Astrocyte (in vitro differentiated cells and primary cell): ENCODE data around the gene DLGAP4. TPM values are rescaled to one million over a fixed set of nuclear protein-coding genes. Genes with fewer than 3 reads are reported as not detected.

ENCODE experiments used
- DNase-seq: peaks from one replicate; pipeline ENCODE4 v3.0.0-alpha.2; 2010; ENCODE audit warnings: low read depth
- FAIRE-seq: peaks from 2 replicates; lab custom pipeline; 2011; peaks lifted over from hg19 to GRCh38; lab: Jason Lieb, UNC
- H2AFZ ChIP-seq: 2 replicates; pipeline ENCODE4 v1.6.0; 2012; ENCODE audit warnings: low read depth, low read length, inconsistent platforms
- H3K27ac ChIP-seq: 2 replicates; pipeline ENCODE4 v1.5.1; 2011; ENCODE audit warnings: low read depth, low read length, inconsistent platforms
- H3K27me3 ChIP-seq: 2 replicates; pipeline ENCODE4 v1.6.0; 2011; ENCODE audit warnings: low read length, inconsistent platforms; ENCODE audit not compliant: insufficient read depth
- H3K36me3 ChIP-seq: 2 replicates; pipeline ENCODE4 v1.5.1; 2011; ENCODE audit warnings: low read length, inconsistent platforms; ENCODE audit not compliant: insufficient read depth
- H3K4me1 ChIP-seq: 2 replicates; pipeline ENCODE4 v1.5.1; 2011; ENCODE audit warnings: low read length, inconsistent platforms; ENCODE audit not compliant: insufficient read depth
- H3K4me2 ChIP-seq: 2 replicates; pipeline ENCODE4 v1.6.0; 2012; ENCODE audit warnings: low read length, inconsistent platforms
- H3K4me3 ChIP-seq: 2 replicates; pipeline ENCODE4 v1.5.1; 2011; ENCODE audit warnings: low read depth, mild to moderate bottlenecking, low read length, inconsistent platforms; ENCODE audit not compliant: insufficient read depth
- H3K79me2 ChIP-seq: 2 replicates; pipeline ENCODE4 v1.6.0; 2012; ENCODE audit warnings: mild to moderate bottlenecking, low read length, inconsistent platforms; ENCODE audit not compliant: insufficient read depth
- H3K9ac ChIP-seq: 2 replicates; pipeline ENCODE4 v1.6.0; 2012; ENCODE audit warnings: mild to moderate bottlenecking, low read length, inconsistent platforms
- H3K9me3 ChIP-seq: 2 replicates; pipeline ENCODE4 v1.5.1; 2012; ENCODE audit warnings: low read depth, mild to moderate bottlenecking, low read length, inconsistent platforms; ENCODE audit not compliant: insufficient read depth
- H4K20me1 ChIP-seq: 2 replicates; pipeline ENCODE4 v1.6.0; 2012; ENCODE audit warnings: low read length, inconsistent platforms; ENCODE audit not compliant: insufficient read depth
- H3K27ac Mint-ChIP-seq: one replicate; pipeline ENCODE4 v1.8.0; 2021; ENCODE audit warnings: mild to moderate bottlenecking, mixed read lengths; ENCODE audit not compliant: unreplicated experiment
- H3K27me3 Mint-ChIP-seq: one replicate; pipeline ENCODE4 v1.8.0; 2021; ENCODE audit warnings: low read depth, mixed read lengths; ENCODE audit not compliant: unreplicated experiment
- H3K36me3 Mint-ChIP-seq: one replicate; pipeline ENCODE4 v1.8.0; 2021; ENCODE audit warnings: low read depth, mixed read lengths; ENCODE audit not compliant: unreplicated experiment
- H3K4me1 Mint-ChIP-seq: one replicate; pipeline ENCODE4 v1.8.0; 2021; ENCODE audit warnings: low read depth, mixed read lengths; ENCODE audit not compliant: unreplicated experiment
- H3K4me3 Mint-ChIP-seq: one replicate; pipeline ENCODE4 v1.8.0; 2021; ENCODE audit warnings: mild to moderate bottlenecking, moderate library complexity, mixed read lengths; ENCODE audit not compliant: unreplicated experiment
- H3K9me3 Mint-ChIP-seq: one replicate; pipeline ENCODE4 v1.8.0; 2021; ENCODE audit warnings: mild to moderate bottlenecking, mixed read lengths; ENCODE audit not compliant: unreplicated experiment
- EZH2 ChIP-seq: IDR thresholded peaks from 2 replicates; pipeline ENCODE4 v1.6.1; 2012; ENCODE audit warnings: mild to moderate bottlenecking, low read length, inconsistent platforms; ENCODE audit not compliant: insufficient read depth
- total RNA-seq: library from RNA; stranded (reverse); gene quantifications from 2 replicates; pipeline ENCODE4 v1.2.1, GENCODE V29; 2021
- TF ChIP-seq, protein P1 (sequence below): IDR thresholded peaks from 2 replicates; pipeline ENCODE4 v1.5.1; 2011; ENCODE audit warnings: low read depth, mild to moderate bottlenecking, inconsistent platforms, low read length, moderate library complexity; ENCODE audit not compliant: insufficient read depth

Gene DLGAP4
- total RNA-seq, 1 donor from 2014 or later: 135 TPM

DNA sequence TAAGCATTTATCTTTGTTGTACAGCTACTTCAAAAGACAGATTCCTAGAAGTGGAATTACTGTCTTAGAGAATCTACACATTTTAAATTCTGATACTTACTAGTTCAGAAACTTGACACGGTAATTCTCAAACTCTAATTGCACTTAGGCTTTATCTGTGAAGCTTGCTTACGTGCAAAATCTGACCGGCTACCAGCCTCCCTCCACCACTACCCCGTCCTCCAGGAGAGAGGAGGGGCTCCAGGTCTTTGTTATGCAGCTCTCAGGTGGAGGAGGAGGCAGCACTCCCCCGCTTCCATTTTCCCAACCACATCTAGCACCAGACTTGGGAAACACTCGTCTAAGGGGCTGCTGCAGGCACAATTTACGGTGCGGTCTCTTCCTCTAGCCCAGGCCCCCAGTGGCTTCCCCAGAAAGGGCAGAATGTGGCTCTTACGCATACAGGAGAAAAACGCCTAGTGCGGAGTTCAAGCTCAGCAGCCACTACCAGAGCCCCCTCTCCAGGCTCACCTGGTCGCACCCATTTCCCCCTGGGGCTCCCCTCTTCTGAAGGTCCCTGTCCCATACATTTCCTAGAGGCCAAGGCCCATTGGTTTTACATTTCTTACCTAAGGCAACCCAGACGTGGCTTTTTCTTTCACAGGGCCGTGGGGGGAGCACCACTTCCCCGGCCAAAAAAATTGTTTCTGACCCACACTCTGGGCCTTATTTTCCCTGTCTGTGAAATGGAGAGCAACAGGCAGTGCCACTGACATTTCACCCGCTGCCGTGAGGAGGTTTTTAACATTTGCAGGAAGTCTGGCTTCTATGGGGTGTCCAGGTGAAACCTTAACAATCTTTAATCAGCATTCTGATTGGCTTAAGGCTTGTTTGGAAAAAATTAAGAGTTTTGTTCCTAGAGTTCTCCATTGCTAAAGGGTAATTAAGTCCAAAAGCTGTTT is 265.7 kb downstream of the DLGAP4 start:
- no peaks in the 10 kb centered on the region for H3K27me3 Mint-ChIP-seq
- peaks cover 28% of the 10 kb centered on the region for H3K4me1 ChIP-seq
- H3K27ac ChIP-seq: no peak overlapping the region
- no peaks in the 10 kb centered on the region for H3K9me3 Mint-ChIP-seq
- peak overlapping the region; percentile 82 for H3K4me3 Mint-ChIP-seq
- no peak overlapping the region for H2AFZ ChIP-seq
- FAIRE-seq (no peak), DNase-seq (no peak)
- TF ChIP-seq EZH2: no peak
- TF ChIP-seq, protein P1, sequence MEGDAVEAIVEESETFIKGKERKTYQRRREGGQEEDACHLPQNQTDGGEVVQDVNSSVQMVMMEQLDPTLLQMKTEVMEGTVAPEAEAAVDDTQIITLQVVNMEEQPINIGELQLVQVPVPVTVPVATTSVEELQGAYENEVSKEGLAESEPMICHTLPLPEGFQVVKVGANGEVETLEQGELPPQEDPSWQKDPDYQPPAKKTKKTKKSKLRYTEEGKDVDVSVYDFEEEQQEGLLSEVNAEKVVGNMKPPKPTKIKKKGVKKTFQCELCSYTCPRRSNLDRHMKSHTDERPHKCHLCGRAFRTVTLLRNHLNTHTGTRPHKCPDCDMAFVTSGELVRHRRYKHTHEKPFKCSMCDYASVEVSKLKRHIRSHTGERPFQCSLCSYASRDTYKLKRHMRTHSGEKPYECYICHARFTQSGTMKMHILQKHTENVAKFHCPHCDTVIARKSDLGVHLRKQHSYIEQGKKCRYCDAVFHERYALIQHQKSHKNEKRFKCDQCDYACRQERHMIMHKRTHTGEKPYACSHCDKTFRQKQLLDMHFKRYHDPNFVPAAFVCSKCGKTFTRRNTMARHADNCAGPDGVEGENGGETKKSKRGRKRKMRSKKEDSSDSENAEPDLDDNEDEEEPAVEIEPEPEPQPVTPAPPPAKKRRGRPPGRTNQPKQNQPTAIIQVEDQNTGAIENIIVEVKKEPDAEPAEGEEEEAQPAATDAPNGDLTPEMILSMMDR: no peak
- no peaks in the 10 kb centered on the region for H3K27me3 ChIP-seq
- H3K36me3 ChIP-seq: no peaks in the 10 kb centered on the region
- H3K4me3 ChIP-seq: no peak overlapping the region
- H3K4me2 ChIP-seq: peak overlapping the region; percentile 94
- peak overlapping the region; percentile 96 for H3K27ac Mint-ChIP-seq
- H3K79me2 ChIP-seq: peaks cover 22% of the 10 kb centered on the region
- no peaks in the 10 kb centered on the region for H3K9me3 ChIP-seq
- no peak overlapping the region for H3K9ac ChIP-seq
- peaks cover 37% of the 10 kb centered on the region for H3K4me1 Mint-ChIP-seq
- H4K20me1 ChIP-seq: peaks cover 21% of the 10 kb centered on the region
- H3K36me3 Mint-ChIP-seq: peaks cover 2% of the 10 kb centered on the region

GRCh38 chr20:36572701-36573102 is 266.6 kb downstream of the DLGAP4 start:
- H3K4me3 Mint-ChIP-seq: peak overlapping the region; percentile 82
- Histone ChIP-seq H3K36me3 (no peaks in the 10 kb centered on the region), H4K20me1 (peaks cover 27% of the 10 kb centered on the region), H3K27me3 (no peaks in the 10 kb centered on the region), H3K4me3 (peak overlapping the region; percentile 56), H3K27ac (peak overlapping the region; percentile 57), H3K9me3 (no peaks in the 10 kb centered on the region), H3K9ac (peak overlapping the region; percentile 78), H3K4me2 (peak overlapping the region; percentile 94), H3K79me2 (peaks cover 31% of the 10 kb centered on the region), H2AFZ (peak overlapping the region; percentile 90), H3K4me1 (peaks cover 28% of the 10 kb centered on the region)
- DNase-seq: peak; percentile 24
- TF ChIP-seq, protein P1: no peak
- TF ChIP-seq EZH2: no peak
- H3K4me1 Mint-ChIP-seq: peaks cover 37% of the 10 kb centered on the region
- H3K36me3 Mint-ChIP-seq: peaks cover 2% of the 10 kb centered on the region
- H3K27me3 Mint-ChIP-seq: no peaks in the 10 kb centered on the region
- FAIRE-seq: no peak
- H3K27ac Mint-ChIP-seq: peak overlapping the region; percentile 96
- H3K9me3 Mint-ChIP-seq: no peaks in the 10 kb centered on the region
